Stimulated activated CD4-positive, alpha-beta T cell treated with anti-CD3 and anti-CD28 coated beads, Interleukin-4, amount 100 ng/mL, for 4 hours (primary cell): ENCODE measurements around the gene CDHR2.
"Not testable (repeated sequence)": the region's sequence is repeated elsewhere in the genome, so short reads cannot be mapped to it uniquely, and the experiment has no call there.

Experiments
- DNase-seq, 2 experiments: peaks; one replicate each; pipeline ENCODE4 v3.0.0-alpha.2; 2020

Gene CDHR2

DNA sequence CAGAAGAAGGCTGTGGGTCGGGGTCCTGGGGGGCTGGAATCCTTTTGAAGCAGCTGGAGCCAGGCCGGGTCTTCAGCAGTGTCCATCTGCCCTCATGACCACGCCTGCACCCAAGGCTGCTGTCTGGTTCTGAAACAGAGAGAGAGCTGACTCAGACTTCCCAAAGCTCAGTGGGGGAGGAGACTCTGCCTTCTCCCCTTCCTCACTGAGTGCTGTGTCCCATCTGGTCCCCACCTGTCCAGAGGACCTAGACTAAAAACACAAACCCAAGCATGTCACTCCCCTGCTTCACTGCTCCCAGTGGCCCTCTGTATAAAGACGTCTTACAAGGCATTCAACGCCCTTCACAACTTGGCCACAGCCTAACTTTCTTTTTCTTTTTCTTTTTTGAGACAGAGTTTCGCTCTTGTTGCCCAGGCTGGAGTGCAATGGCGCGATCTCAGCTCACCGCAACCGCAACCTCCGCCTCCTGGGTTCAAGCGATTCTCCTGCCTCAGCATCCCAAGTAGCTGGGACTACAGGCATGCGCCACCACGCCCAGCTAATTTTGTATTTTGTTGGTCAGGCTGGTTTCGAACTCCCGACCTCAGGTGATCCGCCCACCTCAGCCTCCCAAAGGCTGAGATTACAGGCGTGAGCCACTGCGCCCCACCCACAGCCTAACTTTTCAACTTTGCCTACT, 50.7 kb downstream of the CDHR2 start:
- not testable (repeated sequence) for DNase-seq

DNA sequence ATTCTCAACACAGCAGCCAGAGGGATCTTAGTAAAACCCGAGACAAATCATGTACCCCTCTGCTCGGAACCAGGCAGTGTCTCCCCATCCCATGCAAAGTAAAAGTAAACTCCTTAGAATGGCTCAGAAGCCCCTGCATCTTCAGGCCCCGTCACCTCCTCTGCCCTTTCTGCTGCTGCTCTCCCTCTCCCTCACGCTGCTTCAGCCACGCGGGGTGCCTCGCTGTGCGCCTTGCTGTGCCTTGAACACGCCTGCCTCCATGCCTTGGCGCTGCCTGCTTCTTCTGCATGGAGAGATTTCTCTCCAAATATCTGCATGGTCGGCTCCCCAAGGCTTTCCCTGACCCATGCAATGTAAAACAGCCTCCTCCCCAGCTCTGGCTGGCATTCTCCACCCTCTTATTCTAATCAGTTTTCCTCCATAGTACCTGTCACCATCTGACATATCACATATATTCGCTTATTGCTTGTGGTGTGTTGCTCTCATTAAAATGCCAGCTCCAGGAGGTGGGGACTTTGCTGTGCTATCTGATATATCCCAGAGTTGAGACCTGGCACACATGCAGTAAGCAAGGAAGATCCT, 52.9 kb downstream of the CDHR2 start:
- no peak for DNase-seq

DNA sequence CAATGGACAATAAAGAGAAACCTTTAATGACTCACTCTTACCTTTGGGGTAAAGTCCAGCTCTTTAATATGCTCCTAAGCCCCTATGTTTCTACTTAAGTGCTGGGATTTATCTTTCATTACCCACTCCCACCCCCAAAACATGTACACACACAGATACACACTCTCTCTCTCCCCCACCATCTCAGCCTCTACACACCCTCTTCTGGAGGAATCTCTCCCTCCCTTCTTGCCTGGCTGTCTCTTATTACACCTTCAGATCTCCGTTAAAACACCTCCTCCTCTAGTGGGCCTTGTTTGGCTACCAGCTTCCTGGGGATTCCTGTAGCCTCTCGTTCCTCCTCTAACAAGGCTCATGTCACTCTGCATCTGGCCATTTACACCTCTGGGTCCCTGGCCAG, 53.9 kb downstream of the CDHR2 start:
- DNase-seq = no peak

DNA sequence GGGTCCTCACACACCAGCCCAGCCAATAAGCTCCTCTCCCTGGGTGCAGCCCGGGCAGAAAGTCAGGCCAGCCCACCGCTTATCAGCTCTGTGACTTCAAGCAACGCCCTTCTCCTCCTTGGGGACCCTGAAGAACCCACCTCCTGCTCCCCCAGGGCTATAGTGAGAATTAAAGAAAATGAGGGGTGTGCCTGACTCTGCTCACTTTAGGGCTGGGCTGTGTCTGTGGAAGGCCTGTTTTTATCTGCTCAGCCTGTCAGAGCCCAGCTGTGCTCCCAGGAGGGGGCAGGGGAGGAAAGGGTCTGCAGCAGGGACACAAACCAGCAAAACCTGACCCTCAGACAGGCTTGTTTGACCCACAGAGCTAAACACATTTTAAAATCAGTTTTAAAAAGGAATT, 56.9 kb downstream of the CDHR2 start:
- DNase-seq = no peak

DNA sequence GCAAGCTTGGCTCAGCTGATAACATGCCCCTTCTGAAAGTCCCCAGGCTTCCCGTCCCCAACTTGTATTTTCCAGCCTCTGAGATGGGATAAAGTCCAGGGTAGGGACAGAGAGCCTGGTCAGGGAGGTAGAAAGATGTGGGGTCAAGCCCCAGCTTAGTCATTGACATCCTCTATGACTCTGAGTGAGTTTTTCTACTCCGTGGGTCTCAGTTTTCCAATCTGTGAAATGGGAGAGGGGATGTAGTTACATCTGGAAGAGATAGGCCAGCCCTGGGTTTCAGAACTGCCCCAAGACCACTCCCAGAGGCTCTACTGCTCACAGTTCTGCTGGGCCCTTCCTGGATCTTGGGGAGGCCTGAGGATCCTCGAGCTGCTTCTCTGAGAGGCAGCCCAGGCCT, 57.7 kb downstream of the CDHR2 start:
- DNase-seq = no peak

DNA sequence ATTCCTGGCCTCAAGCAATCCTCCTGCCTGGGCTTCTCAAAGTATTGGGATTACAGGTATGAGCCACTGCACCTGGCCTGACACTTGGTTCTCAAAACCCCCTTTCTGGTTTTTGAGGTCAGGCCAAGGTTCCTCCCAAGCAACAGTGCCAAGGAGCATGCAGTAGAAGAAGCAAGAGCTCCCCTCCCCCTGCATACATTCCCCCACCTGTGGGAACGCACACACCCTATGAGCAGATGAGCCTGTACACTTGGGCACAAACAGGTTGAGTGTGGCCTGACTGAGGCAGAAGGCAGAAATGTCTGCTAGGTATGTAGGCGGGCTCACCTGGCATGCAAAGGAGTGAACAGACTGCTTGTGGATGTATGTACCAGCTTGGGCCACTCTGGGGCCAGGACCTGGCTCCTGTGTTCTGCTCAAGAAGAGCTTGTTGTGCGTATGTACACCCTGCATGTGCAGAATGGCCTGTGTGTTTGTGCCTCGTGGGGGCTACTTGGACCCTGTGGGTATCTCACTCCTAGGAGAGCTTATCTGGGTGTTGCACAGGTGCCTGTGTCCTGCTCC, 59.1 kb downstream of the CDHR2 start:
- no peak for DNase-seq

DNA sequence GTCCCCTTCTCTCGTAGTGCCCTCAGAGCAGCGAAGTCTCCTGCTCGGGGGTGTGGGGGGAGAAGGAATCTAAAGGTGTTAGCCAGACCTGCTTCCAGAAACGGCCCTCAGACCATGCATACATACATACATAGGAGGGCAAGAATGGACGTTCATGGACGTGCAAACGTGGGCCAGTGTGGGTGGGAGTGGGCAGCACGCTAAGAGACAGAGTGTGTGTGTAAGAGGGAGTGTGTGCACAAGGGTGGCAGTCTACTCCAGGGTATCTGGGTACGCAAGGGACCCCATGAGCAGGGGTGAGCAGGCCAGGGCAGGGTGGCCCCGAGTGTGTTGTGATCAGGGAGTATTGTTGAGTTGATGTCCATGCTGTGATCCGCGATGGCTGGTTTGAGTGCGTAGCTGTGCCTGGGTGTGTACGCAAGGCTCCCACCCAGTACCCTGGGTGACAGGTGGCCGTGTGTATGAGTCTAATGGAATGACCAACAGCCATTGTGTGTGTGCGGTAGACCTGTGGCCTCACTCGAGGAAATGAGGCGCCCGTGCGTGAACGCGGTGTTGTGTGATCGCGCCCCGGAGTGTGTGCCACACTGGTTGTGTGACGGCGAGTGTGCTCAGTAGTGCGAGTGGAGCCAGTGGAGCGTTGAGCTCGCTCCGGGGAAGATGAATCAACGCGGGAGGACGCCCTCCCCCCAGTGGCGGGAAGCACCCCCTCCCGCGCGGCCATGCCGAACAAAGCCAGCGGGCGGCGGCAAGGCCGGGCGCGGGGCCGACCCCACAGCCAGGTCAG, 60.0 kb downstream of the CDHR2 start:
- peak; percentile 25 to 32 for DNase-seq

DNA sequence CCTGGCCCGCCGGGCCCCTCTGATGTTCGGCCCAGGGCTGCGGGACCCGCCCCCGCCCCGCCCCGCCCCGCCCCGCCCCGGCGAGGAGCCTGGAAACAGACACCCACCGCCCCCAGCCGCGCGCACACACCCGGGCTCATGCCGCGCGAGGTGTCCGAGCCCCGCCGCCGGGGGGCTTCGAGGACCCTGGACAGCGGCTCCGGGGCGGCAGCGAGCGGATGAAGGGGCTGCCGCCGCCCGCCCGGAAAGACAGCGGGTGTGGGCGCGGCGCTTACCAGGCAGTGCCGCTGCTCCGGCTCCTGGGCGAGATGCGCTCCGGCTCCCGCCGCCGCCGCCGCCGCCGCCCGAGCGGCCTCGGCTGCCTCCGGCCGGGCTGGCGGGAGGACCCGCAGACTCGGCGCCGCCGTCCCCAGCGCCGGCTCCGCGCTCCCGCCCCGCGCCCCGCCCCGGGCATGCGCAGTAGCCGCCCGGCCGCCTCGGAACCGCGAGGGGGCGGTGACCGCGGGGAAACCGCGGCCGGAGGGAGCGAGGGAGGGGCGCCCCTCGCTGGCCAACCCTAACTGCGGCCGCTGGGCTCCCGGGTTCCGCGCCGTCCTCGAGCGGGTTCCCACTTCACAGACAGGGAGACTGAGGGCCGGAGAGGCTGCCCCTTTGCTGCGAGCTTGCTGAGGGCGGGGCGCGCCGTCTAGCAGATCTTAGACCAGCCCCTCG, 60.7 kb downstream of the CDHR2 start, which contains the start of gene GPRIN1:
GPRIN1 (minus strand) TSS at position 433 of the 711 bp plus-strand sequence. CDS start 10,322 bp downstream, outside the sequence.
- peak; percentile 30 to 72 for DNase-seq

DNA sequence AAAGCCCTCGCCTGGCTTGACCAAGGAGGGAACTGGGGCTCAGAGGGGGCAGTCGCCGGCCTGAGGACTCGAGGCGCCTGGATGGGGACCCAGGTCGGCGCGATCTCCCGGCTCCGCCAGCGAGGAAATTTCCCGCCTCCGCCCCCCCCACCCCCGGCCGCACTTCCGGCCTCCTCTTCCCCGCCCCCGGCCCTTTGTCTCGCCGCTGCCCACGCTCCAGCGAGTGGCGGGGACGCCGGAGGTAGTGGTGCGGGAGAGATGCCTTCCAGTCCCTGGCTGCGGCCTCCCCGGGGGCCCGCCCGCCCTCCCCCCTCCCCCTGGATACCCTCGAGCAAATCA, 61.3 kb downstream of the CDHR2 start:
- no peak for DNase-seq

DNA sequence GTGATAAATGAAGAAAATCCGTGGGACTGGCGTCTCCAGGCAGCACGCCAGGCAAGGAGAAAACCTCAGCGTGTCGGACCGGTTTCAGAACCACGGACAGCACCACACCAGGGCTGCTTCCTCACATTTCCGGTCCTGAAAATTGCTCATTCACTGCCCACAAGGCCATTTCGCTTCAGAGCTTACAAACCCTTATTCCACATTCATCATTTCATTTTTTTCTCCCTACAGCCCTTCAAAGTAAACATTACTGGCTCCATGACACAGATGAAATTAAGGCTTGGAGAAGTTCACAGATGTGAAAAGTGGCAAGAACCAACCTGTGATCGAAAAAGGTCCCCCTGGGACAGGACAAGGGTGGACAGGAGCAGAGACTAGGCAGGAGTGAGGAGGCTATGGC, 62.3 kb downstream of the CDHR2 start:
- peak; percentile 10 to 20 for DNase-seq

DNA sequence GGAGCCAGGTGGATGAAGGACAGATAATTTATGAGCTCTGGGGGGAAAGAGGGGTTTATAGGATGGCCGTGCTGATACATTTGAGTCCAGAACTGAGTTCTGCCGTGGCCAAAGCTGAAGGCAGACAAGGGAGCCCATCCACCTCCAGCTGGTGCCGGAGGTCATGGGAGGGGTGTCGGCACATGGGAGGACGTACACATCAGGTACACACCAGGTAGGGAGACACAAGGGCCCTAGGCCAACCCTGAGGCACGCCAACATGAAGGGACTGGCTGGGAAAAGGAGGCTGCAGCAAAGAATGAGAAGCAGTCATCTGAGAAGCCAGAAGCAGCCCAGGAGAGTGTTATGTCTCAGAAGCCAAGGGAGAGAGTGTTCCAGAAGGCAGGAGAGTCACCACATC, 62.9 kb downstream of the CDHR2 start:
- no peak for DNase-seq

DNA sequence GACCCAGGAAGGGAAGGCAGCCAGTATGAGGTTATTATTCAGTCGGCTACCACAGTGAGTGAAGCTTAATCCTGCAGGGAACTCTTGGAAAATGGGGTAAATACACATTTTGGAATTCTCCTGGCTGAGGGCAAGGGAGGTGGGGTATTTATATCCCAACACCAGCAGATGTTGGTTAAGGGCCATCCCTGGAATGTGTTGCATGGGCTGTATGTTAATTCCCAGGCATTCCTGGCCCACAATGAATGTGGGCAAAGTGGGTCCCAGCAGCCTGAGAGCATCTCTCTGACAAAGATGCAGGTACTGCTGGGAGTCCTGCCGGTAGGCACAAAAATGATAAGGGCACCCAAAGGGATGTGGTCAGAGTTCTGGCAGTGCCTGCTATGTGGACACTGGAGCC, 63.7 kb downstream of the CDHR2 start:
- DNase-seq = no peak

DNA sequence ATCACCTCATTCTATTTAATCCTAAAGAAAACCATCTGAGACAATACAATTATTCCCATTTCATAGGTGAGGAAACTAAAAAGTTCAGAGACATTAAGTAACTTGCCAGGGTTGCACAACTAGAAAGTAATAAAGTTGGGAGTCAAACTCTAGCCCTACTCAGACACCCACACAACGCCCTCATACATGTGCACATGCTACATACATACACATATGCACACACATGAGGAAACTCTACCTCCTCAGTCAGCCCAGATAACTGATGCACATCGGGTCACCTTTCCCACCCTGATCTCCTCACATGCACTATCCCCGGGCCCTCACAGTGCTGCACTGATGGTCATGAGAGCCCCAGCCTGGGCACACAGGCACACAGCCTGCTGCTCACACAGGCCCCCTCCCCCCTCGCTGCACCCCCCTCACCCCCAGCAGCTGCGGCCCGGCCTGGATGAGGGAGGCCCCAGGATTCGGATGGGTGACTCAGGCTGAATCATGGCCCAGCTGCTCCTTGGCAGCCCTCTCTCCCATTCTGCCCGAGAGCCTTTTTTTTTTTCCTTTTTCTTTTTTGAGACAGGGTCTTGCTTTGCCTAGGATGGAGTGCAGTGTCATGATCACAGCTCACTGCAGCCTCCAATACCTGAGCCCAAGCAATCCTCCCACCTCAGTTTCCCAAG, 65.8 kb downstream of the CDHR2 start:
- DNase-seq = no peak

DNA sequence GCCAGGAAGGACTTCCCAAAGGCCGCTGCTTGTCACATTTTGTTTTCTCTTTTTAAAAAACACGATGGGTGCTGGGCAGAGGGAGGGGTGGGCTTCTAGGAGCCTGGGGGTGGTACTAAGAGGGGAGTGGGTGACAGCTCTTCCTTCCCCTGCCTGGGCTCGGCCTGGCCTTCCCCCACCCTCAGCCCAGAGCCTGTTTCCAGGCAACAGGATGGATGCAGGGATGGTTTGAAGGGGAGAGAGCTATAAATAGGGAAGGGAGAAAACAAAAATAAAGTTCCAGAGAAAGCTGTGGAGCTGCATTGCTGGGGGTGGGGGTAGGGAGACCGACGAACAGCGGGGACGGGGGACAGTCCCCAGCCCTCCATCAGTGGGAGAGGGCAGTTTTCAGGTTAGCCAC, 67.4 kb downstream of the CDHR2 start:
- DNase-seq = no peak

DNA sequence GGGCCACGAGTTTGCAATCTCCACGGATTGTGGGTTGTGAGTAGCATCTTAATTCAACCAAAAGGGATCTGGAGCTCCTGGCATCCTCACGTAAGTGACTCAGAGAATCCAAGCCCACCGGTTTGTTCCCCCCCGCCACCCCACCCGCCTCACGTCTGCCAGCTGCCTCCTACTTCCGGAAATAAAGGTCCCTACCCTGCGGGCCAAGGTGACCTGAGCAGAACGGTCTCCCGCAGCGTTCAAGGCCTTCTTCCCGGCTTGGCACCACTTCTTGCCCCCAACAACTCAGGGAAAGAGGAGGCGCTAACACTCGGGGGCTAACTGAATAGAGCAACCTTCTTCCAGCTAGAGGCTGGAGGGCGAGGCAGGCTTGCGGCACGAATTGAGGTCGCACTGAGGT, 69.6 kb downstream of the CDHR2 start:
- DNase-seq = no peak

DNA sequence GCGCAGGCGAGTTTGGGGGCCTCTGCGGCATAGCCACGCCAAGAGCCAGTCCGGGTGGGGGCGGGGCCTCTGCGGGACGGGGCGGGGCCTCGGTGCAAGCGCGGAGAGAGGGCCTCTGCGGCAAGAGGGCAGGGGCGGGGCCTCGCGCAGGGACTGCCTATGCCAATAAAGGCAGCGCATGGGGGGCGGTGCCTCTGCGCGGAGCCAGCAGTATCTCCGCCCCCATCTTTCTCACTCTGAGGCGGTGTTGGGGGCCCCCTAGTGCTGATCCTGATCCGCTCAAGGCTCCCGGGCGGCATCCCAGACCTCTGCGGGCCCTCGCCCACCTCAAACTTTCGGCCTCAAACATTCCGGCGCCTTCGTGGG, 70.0 kb downstream of the CDHR2 start:
- peak; percentile 75 to 82 for DNase-seq

DNA sequence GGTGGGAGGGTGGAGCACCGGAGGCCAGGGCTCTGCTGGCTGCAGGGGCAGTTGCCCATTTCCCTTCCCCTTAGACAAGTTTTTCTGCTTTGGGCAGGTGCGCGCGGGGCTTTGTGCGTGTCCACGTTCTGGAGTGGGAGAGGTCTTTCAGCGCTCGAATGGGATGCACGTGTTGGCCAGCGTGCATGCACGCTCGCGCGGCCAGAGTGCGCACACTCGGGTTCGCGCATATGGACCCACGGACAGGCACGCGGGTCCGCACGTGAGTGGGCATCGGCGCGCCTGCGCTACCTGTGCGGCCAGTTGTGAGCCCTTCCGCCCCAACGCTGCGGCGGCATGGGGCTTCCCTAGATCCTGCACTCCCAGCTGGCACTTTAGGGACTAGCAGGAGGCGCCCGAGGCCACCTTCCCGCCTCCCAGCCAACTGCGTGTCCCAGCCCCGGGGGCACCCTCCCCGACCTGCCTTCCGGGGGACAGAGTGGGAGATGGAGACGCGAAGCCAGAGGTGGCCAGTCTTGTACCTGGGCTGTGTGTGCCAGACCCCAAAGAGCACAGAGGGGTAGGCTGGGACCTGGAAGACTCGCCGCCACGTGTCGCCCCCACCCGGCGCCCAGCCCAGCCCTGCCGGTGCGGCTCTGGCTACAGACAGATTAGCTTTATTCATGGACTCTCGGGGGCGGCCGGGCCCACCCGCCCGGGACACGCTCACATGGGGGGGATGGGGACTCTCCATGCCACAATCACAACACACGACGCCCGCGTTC, 70.6 kb downstream of the CDHR2 start:
- peak in 1 of 2 experiments; percentile 13 for DNase-seq

DNA sequence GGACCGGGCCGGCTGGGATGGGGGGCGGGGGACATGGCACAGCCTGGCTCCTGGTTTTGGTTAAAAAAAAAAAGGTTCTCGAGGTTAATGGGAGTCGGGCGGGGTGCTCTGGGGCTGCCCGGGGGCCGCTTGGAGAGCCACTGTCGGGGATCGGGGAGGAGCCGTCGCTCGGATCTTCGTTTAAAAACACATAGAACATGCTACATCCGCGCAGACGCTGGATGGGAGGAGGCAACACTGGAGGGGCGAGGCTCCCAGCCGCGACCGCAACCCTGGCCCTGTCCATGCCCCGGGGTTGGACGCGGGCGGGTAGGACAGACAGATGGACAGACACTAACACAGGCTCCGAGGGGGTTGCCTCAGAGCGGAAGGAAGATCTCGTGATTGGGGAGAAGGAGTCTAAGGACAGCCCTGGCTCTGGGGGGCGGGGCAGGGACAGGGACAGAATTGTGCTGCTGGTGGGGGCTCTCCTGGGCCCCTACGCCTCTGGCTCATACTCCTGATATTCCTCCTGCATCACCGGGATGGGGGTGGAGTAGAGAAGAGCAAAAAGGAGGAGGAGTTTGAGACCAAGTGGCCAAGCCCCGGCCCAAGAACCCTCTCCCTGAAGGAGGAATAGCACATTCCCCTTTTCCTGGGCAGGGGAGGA, 71.3 kb downstream of the CDHR2 start:
- no peak for DNase-seq

DNA sequence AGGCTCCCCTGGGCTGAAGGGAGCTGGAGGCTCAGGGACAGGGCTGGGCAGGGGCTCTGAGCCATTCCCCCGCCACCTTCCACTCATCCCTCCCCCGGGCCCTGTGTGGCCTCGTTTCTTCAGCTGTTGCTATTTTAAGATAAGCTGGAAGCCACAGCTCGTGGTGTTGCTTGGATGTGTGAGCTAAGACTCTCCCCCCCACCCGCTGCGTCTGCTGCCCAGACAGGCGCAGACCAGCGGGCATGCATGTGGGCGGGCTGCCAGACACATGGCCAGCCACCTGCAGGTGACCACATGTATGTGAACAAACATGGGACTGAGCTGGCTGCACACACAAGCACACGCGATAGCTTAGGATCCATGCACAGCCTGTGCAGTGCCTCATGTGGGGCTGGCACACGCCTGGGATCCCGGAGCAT, 72.5 kb downstream of the CDHR2 start:
- DNase-seq = no peak

DNA sequence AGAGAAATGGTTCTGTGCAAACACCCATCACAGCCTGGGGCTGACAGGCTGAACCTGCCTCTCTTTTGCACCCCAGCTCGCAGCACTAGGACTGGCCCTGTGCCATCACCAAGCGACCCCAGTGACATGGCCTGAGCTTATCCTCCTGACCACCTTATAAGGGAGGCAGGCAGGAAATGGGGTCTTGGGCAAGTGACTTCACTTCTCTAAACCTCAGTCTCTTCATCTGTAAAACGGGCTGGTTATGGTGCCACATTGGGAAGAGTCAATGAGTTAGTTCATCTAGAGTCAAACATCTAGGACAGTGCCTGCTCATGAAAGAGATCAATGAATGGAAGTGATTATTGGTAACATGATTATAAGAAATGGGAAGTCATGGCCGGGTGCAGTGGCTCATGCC, 75.0 kb downstream of the CDHR2 start:
- DNase-seq = no peak

DNA sequence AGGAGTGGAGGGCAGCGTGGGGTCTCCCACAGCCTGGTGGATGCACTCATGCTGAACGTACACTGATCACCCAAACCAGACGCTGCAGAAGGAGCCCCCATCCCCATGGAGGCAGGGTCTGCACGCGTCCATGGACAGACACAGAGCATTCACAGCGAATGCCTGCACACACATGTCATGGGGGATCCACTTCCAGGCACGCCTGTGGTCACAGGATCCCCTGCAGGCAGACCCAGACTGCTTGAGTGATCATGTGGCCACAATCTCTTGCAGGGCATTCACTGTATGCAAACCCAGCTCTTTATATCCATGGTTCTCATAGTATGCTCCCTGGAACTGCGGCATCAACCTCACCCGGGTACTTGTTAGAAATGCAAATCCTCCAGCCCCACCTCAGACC, 75.8 kb downstream of the CDHR2 start:
- no peak for DNase-seq
